Astrocyte of the spinal cord (primary cell): ENCODE data around the gene ULK3.
A peak's percentile ranks its signal among the peaks of the same experiment; 100 is the strongest.

Experiments
- DNase-seq: peaks from one replicate; pipeline ENCODE4 v3.0.0; 2011; ENCODE audit warnings: low read depth, low spot score
- H3K4me3 ChIP-seq: 2 replicates; pipeline ENCODE4 v1.5.1; 2011; ENCODE audit warnings: low read depth, mild to moderate bottlenecking, low read length, moderate library complexity
- CTCF ChIP-seq: IDR thresholded peaks from 2 replicates; pipeline ENCODE4 v1.5.1; 2012; ENCODE audit warnings: low read depth, mild to moderate bottlenecking, low read length, inconsistent platforms
- in situ Hi-C: cut with HindIII; loops from 2 replicates; pipeline ENCODE4 v1.10.0; 2017; ENCODE audit warnings: low sequenced_read_pairs

Gene ULK3

DNA sequence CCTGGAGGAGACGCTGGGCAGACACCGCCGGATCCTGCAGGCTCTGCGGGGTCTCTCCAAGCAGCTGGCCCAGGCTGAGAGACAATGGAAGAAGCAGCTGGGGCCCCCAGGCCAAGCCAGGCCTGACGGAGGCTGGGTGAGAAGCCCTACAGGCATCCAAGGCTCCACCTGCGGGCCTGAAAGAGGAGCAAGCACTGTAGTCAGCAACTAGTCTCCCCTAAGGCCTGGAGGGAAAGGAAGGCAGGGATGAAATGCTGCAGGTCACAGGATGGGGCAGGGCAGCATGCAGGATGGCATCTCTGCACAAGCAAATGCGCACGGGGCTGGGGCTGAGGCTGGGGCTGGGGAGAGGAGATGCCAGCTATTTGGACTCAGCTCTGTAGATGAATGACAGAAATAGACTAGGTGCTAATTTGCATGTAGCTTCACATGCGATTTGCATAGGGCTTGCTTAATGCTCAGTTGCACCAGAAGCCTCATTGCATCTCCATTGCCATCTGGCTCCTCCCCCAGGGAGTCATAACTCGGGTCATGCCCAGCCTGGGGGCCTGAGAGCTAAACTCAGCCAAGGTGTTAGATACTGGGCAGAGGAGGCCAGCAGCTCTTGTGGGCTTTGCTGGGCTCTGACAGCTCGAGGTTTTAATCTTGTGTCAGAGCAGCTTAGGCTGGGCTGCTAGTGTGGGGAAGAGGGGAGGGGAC is 21.7 kb downstream of the ULK3 start:
- DNase-seq: no peak
- in situ Hi-C loops: no loop called here
- H3K4me3 ChIP-seq: no peak overlapping the region
- no peak for TF ChIP-seq CTCF

DNA sequence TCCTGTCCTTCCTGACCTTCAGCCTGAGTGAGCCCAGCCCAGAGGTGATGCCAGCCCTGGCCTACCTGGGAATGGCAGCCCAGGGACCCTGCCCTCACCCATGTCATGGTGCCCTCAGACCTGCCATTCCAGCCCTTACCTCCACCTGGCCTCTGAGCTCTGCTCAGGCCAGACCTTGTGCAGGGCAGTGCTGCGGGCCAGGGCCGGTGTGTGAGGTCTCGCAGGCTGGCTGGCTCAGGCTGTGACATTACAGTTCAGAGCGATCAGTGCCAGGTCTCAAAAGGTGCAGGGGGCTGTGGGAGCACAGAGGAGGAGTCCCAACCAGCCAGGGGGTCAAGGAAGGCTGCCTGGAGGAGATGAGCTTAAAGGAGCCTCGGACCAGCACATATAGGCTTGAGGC is 22.9 kb downstream of the ULK3 start:
- no peak for DNase-seq
- in situ Hi-C loops: no loop called here
- no peak for TF ChIP-seq CTCF
- no peak overlapping the region for H3K4me3 ChIP-seq

- no peak overlapping the region for H3K4me3 ChIP-seq
- no peak for DNase-seq
- peak; percentile 25 for TF ChIP-seq CTCF
- in situ Hi-C loops: no loop called here
These were observed 25.6 kb downstream of the ULK3 start for GRCh38 chr15:74817370-74817737.

DNA sequence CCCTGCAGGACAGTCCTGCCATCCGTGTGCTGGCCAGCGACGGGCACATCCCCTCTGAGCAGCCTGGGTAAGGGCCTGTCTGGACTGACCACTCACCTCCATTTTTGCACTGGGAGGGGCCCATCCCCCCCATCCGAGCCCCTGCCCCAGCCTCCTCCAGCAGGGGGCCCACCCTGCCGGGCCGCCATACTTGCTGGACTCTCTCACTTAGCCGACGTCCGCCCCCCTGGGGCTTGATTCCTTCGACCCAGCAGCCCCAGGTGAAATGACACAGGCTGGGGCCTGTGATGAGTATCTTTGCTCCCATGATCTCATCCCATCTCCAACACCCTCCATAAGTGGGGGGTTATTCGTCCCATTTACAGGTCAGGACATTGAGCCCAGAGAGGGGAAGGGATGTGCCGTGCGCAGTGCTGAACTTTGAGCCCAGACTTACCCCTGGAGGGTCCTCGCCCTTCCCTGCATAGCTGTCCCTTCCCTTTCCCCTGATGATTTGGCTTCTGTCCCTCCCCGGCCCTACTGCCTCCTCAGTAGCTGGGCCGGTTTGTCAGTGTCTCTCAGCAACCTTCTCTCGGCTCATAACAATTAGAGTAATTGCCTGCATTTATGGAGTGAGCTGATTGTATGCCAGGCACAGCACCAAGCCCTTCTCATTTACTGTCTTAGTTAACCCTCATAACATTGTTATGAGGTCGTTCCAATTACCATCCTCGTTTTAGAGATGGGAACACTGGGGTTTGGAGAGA is 26.2 kb downstream of the ULK3 start:
- no peak overlapping the region for H3K4me3 ChIP-seq
- in situ Hi-C loops: no loop called here
- no peak for DNase-seq
- no peak for TF ChIP-seq CTCF

- H3K4me3 ChIP-seq: no peak overlapping the region
- TF ChIP-seq CTCF: no peak
- in situ Hi-C loops: no loop called here
- no peak for DNase-seq
These were observed 27.0 kb downstream of the ULK3 start for GRCh38 chr15:74815961-74816360.

DNA sequence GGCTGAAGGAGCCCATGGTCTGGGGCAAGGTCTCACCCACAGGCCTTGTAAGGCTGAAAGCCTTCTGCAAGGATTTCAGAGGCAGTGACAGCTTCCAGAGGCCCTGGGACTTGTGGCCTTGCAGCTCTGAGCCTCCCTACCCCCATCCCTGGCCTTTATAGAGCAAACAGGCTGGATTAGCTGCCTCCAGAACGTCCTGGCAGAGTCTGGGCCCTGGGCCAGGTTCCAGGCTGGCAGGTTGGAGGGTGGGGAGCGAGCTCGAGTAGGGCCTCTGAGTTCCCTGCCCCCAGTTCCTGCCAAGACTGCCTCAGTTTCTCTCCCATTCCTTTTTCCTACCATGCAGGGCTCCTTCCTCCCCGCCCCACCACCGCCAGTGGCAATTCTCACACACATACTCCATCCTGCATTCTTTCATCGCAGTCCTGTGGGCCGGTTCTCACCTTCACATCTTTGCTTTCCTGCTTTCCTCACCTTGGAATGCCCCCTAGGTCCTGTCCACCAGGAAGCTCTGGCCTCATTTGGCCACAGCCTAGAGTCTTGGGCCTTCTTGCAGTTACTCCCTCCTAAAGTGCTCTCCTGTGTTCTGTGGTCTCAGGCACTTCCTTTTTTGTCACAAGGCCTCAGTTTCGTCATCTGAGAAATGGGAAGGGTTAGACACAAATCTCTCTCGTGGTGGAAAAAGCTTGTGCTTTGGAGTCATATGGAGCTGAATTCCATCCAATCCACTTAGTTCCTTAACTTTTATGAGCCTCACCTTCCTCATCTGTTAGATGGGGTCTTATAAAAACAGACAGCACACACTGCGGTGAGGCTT is 27.6 kb downstream of the ULK3 start:
- no peak for TF ChIP-seq CTCF
- in situ Hi-C loops: no loop called here
- no peak for DNase-seq
- H3K4me3 ChIP-seq: no peak overlapping the region
